Endothelial cell of umbilical vein (primary cell): ENCODE data around the gene CNKSR3. TPM values are rescaled to one million over a fixed set of nuclear protein-coding genes. Genes with fewer than 3 reads are reported as not detected.

Experiments
- BruUV-seq: library from RNA; stranded (reverse); fragments of 400-500 nt; replicated peaks from 2 replicates; lab custom pipeline; 2021; lab: Mats Ljungman, UMichigan
- CTCF ChIA-PET: fragments of 300-600, 350-600 bp; sonication (Branson Sonifier 250); formaldehyde crosslinking; loops from one replicate; lab custom pipeline; 2021; ENCODE audit warnings: antibody characterized with exemption, inconsistent platforms; lab: Charles Lee
- POLR2A ChIA-PET: fragments of 300-600, 350-600 bp; sonication (Branson Sonifier 250); formaldehyde crosslinking; loops from one replicate; lab custom pipeline; 2021; ENCODE audit warnings: antibody characterized with exemption, inconsistent platforms; lab: Charles Lee
- DNase-seq: peaks from one replicate; pipeline ENCODE4 v3.0.0-alpha.2; 2011; ENCODE audit warnings: low read depth, low spot score
- FAIRE-seq: peaks from 2 replicates; lab custom pipeline; 2011; peaks lifted over from hg19 to GRCh38; lab: Jason Lieb, UNC
- H2AFZ ChIP-seq: 2 replicates; pipeline ENCODE4 v1.6.0; 2012; ENCODE audit warnings: low read depth, low read length, control low read depth, inconsistent platforms
- H3K27ac ChIP-seq: 2 replicates; pipeline ENCODE4 v1.5.1; 2011; ENCODE audit warnings: low read depth, mild to moderate bottlenecking, control low read depth, low read length, moderate library complexity; ENCODE audit not compliant: insufficient read depth
- H3K27me3 ChIP-seq, 2 experiments: 2 replicates each; pipeline versions ENCODE4 v1.6.0 to v1.6.1; 2011; ENCODE audit warnings: low read length in 2 of 2, mixed read lengths in 1 of 2; ENCODE audit not compliant: control insufficient read depth in 2 of 2, insufficient read depth in 2 of 2
- H3K36me3 ChIP-seq, 2 experiments: 2 replicates in 1 of 2; 3 replicates in 1 of 2; pipeline ENCODE4 v1.5.1; 2011; ENCODE audit warnings: low read length in 2 of 2, mild to moderate bottlenecking in 1 of 2, moderate library complexity in 1 of 2; ENCODE audit not compliant: control insufficient read depth in 2 of 2, insufficient read depth in 2 of 2; ENCODE audit errors: extremely low read depth in 1 of 2
- H3K4me1 ChIP-seq: 3 replicates; pipeline ENCODE4 v1.5.1; 2011; ENCODE audit warnings: mild to moderate bottlenecking, low read length; ENCODE audit not compliant: control insufficient read depth, insufficient read depth; ENCODE audit errors: extremely low read depth
- H3K4me2 ChIP-seq: 2 replicates; pipeline ENCODE4 v1.6.1; 2011; ENCODE audit warnings: low read length, control low read depth, mixed read lengths; ENCODE audit not compliant: insufficient read depth
- H3K4me3 ChIP-seq, 3 experiments: fragments of 200-600 bp in 1 of 3; sonication (generic), shearing (Covaris generic) in 1 of 3; replicated peaks in 1 of 3; 2 replicates each; pipeline ENCODE4 v1.5.1; 2011 to 2016; ENCODE audit warnings: control low read depth in 3 of 3, low read length in 3 of 3, mild to moderate bottlenecking in 2 of 3, inconsistent platforms in 1 of 3, low read depth in 1 of 3, moderate library complexity in 1 of 3; ENCODE audit not compliant: insufficient read depth in 1 of 3
- H3K79me2 ChIP-seq: 2 replicates; pipeline ENCODE4 v1.6.0; 2012; ENCODE audit warnings: low read length, inconsistent platforms; ENCODE audit not compliant: control insufficient read depth, insufficient read depth
- H3K9ac ChIP-seq: replicated peaks from 2 replicates; pipeline ENCODE3; 2011; ENCODE audit warnings: low read length, control low read depth; ENCODE audit not compliant: insufficient read depth; ENCODE audit errors: extremely low read depth
- H3K9me1 ChIP-seq: replicated peaks from 3 replicates; pipeline ENCODE4 v1.6.0; 2011; ENCODE audit warnings: mild to moderate bottlenecking, low read length; ENCODE audit not compliant: control insufficient read depth, insufficient read depth; ENCODE audit errors: extremely low read depth
- H3K9me3 ChIP-seq: replicated peaks from 2 replicates; pipeline ENCODE4 v1.5.1; 2012; ENCODE audit warnings: low read length, inconsistent platforms; ENCODE audit not compliant: control insufficient read depth, insufficient read depth
- H4K20me1 ChIP-seq: replicated peaks from 2 replicates; pipeline ENCODE3; 2011; ENCODE audit warnings: mild to moderate bottlenecking, low read length; ENCODE audit not compliant: control insufficient read depth, insufficient read depth; ENCODE audit errors: extremely low read depth
- CTCF ChIP-seq, 2 donors: IDR thresholded peaks; 1 replicate in 1 of 2; 2 replicates in 1 of 2; pipeline ENCODE4 v1.5.1; 2011; ENCODE audit warnings: low read length in 2 of 2, mild to moderate bottlenecking in 2 of 2, moderate library complexity in 2 of 2, control low read depth in 1 of 2, inconsistent platforms in 1 of 2, low read depth in 1 of 2; ENCODE audit not compliant: insufficient read depth in 1 of 2; ENCODE audit errors: extremely low read depth in 1 of 2
- EZH2 ChIP-seq: IDR thresholded peaks from 2 replicates; pipeline ENCODE4 v1.6.1; 2012; ENCODE audit warnings: borderline replicate concordance, low read depth, mild to moderate bottlenecking, moderate library complexity, low read length, inconsistent platforms; ENCODE audit not compliant: severe bottlenecking
- FOS ChIP-seq: IDR thresholded peaks from 2 replicates; pipeline ENCODE4 v1.6.1; 2011; ENCODE audit warnings: mild to moderate bottlenecking, low read length, moderate library complexity, borderline replicate concordance; ENCODE audit not compliant: insufficient read depth
- GATA2 ChIP-seq: IDR thresholded peaks from 2 replicates; pipeline ENCODE4 v1.7.0; 2011; ENCODE audit warnings: low read depth, mild to moderate bottlenecking, moderate library complexity, mixed read lengths, low read length; ENCODE audit not compliant: insufficient read length, insufficient read depth
- JUN ChIP-seq: IDR thresholded peaks from 2 replicates; pipeline ENCODE4 v1.6.1; 2011; ENCODE audit warnings: borderline replicate concordance, low read depth; ENCODE audit not compliant: insufficient read length, insufficient read depth
- MAX ChIP-seq: IDR thresholded peaks from 2 replicates; pipeline ENCODE4 v1.6.1; 2011; ENCODE audit not compliant: insufficient read depth, insufficient read length
- MYC ChIP-seq: IDR thresholded peaks from one replicate; pipeline ENCODE4 v1.6.1; 2011; ENCODE audit warnings: mild to moderate bottlenecking, low read depth, low read length
- POLR2A ChIP-seq: IDR thresholded peaks from 2 replicates; pipeline ENCODE4 v1.6.1; 2012; ENCODE audit warnings: low read depth, mild to moderate bottlenecking, control low read depth, low read length
- POLR2AphosphoS5 ChIP-seq: IDR thresholded peaks from 2 replicates; pipeline ENCODE4 v1.6.1; 2012; ENCODE audit warnings: low read depth, mild to moderate bottlenecking, control low read depth, low read length, moderate library complexity; ENCODE audit not compliant: insufficient read depth
- dilution Hi-C: fragments of 300-500 bp; cut with MboI; formaldehyde crosslinking; loops from one replicate; pipeline ENCODE4 v1.15.0; 2019; ENCODE audit warnings: low sequenced_read_pairs; ENCODE audit not compliant: extremely low pct_ligation_motif_present
- intact Hi-C: fragments of 100-400 bp; cut with micrococcal nuclease; formaldehyde crosslinking; loops from one replicate; pipeline ENCODE4 v1.10.0; 2022
- polyA plus RNA-seq, 4 experiments: library from polyadenylated mRNA; depleted of rRNA in 3 of 4; stranded (reverse) in 3 of 4; unstranded in 1 of 4; fragments of >200 nt; gene quantifications; 2 replicates each; pipeline versions ENCODE4 v1.2.1 to v1.2.3, GENCODE V29; 2011 to 2012; ENCODE audit warnings: missing spikeins in 1 of 4
- total RNA-seq: library from RNA; stranded (reverse); gene quantifications from 2 replicates; pipeline ENCODE4 v1.2.3, GENCODE V29; 2021

The CNKSR3 gene
- total and polyA plus RNA-seq, 2 donors (not counting 3 experiments of a cell fraction or from before 2014, with no cell fraction given): 2.3 to 15.6 TPM

GRCh38 chr6:154388803-154389202, 121.7 kb downstream of the CNKSR3 start:
- Histone ChIP-seq H4K20me1 (no peaks in the 10 kb centered on the region), H2AFZ (no peak overlapping the region), H3K36me3 (no peaks in the 10 kb centered on the region), H3K4me1 (peaks cover 17% of the 10 kb centered on the region), H3K27me3 (no peaks in the 10 kb centered on the region), H3K9ac (no peak overlapping the region), H3K9me1 (no peaks in the 10 kb centered on the region), H3K79me2 (no peaks in the 10 kb centered on the region), H3K27ac (no peak overlapping the region), H3K4me3 (no peak overlapping the region), H3K4me2 (no peak overlapping the region), H3K9me3 (no peaks in the 10 kb centered on the region)
- ChIA-PET POLR2A (no interaction called here), CTCF (interaction anchor here (1.6 to 3.3 kb wide), 2 partner anchors 15 to 18 kb away, joined by 4 to 18 read pairs; no protein-coding TSS in a partner anchor)
- dilution Hi-C loops (no loop called here), intact Hi-C loops (no loop called here)
- DNase-seq (no peak), FAIRE-seq (no peak)
- no TSS peak for BruUV-seq
- TF ChIP-seq POLR2A (no peak), MAX (no peak), FOS (no peak), POLR2AphosphoS5 (no peak)

- peak overlapping the region; percentile 35 for H3K9ac ChIP-seq
- DNase-seq (peak; percentile 82), FAIRE-seq (peak; percentile 96)
- no peak overlapping the region for H3K4me3 ChIP-seq
- POLR2A ChIA-PET: no interaction called here
- H3K27ac ChIP-seq: peak overlapping the region; percentile 50
- H3K4me2 ChIP-seq: peak overlapping the region; percentile 38
- H3K4me1 ChIP-seq: peaks cover 17% of the 10 kb centered on the region
- no peaks in the 10 kb centered on the region for H3K9me3 ChIP-seq
- no peak overlapping the region for H2AFZ ChIP-seq
- H3K9me1 ChIP-seq: no peaks in the 10 kb centered on the region
- dilution Hi-C loops (no loop called here), intact Hi-C loops (loop anchor here (1.0 to 2.0 kb wide), 6 partner anchors 12 to 123 kb away; partner anchors contain the start of gene CNKSR3)
- CTCF ChIA-PET: interaction anchor here (0.7 to 3.3 kb wide), 11 partner anchors 12 to 275 kb away, joined by 3 to 18 read pairs (median 3); no protein-coding TSS in a partner anchor
- peak; percentile 41 for TF ChIP-seq POLR2AphosphoS5
- no peak for TF ChIP-seq MYC
- peak; percentile 87 for TF ChIP-seq JUN
- no peak for TF ChIP-seq MAX
- peak; percentile 95 for TF ChIP-seq FOS
- no peak for TF ChIP-seq POLR2A
- TF ChIP-seq CTCF (IDR thresholded peaks at IDR 0.05; ENCODE audit: extremely low read depth in 1 of 2, insufficient read depth in 1 of 2, low read depth in 1 of 2, low read length in 2 of 2): no peak
- TF ChIP-seq GATA2: peak; percentile 61
- TF ChIP-seq EZH2: no peak
- no peaks in the 10 kb centered on the region for H4K20me1 ChIP-seq
- BruUV-seq: no TSS peak
- no peaks in the 10 kb centered on the region for H3K27me3 ChIP-seq
- H3K36me3 ChIP-seq: no peaks in the 10 kb centered on the region
- no peaks in the 10 kb centered on the region for H3K79me2 ChIP-seq
These were observed 123.4 kb downstream of the CNKSR3 start for GRCh38 chr6:154386848-154387717.
